Measurements from ENCODE around the gene BCL11B. TPM values are rescaled to one million over a fixed set of nuclear protein-coding genes. Genes with fewer than 3 reads are reported as not detected.

Gene BCL11B
- polyA plus RNA-seq, 3 donors, result 0.01 TPM; not detected in 2

GRCh38 chr14:99300190-99300589 is 28.2 kb upstream of the BCL11B start:
- no peak for DNase-seq
- Histone ChIP-seq H3K79me2 (ENCODE audit: insufficient read depth, low read length) (no peaks in the 10 kb centered on the region), H2AFZ (ENCODE audit: insufficient read depth, low read depth, low read length, poor library complexity, severe bottlenecking) (no peak overlapping the region), H4K20me1 (ENCODE audit: insufficient read depth, low read length) (no peaks in the 10 kb centered on the region), H3K9ac (ENCODE audit: insufficient read depth, low read length, poor library complexity, severe bottlenecking) (no peak overlapping the region), H3K27me3 (ENCODE audit: control insufficient read depth in 2 of 2, insufficient read depth in 2 of 2, low read length in 2 of 2) (no peaks in the 10 kb centered on the region), H3K4me1 (ENCODE audit: control insufficient read depth in 1 of 2, insufficient read depth in 2 of 2, low read length in 2 of 2) (no peaks in the 10 kb centered on the region), H3K36me3 (replicated peaks in 1 of 2; ENCODE audit: control insufficient read depth in 1 of 2, insufficient read depth in 2 of 2, low read length in 2 of 2) (no peaks in the 10 kb centered on the region), H3K4me2 (replicated peaks; ENCODE audit: extremely low read depth, low read length, poor library complexity, severe bottlenecking) (no peak overlapping the region), H3K4me3 (replicated peaks in 1 of 3; ENCODE audit: low read depth in 2 of 3, low read length in 3 of 3) (no peak overlapping the region), H3K9me3 (replicated peaks in 1 of 2; ENCODE audit: control insufficient read depth in 1 of 2, insufficient read depth in 1 of 2, low read length in 2 of 2) (peaks cover 8 to 13% of the 10 kb centered on the region in 2 donors), H3K27ac (ENCODE audit: low read depth in 1 of 2, low read length in 2 of 2) (no peak overlapping the region)
- no peak for TF ChIP-seq CTCF (IDR thresholded peaks at IDR 0.05)
- no peak overlapping the region for H3K27ac Mint-ChIP-seq
- intact Hi-C loops (cut with micrococcal nuclease), result no loop called here
- H3K4me1 Mint-ChIP-seq, result no peaks in the 10 kb centered on the region
- H3K27me3 Mint-ChIP-seq (ENCODE audit: low read depth in 3 of 3), result peaks cover 0 to 5% (median 0%) of the 10 kb centered on the region in 3 donors
- no peak overlapping the region for H3K4me3 Mint-ChIP-seq
- H3K36me3 Mint-ChIP-seq, result no peaks in the 10 kb centered on the region
- peaks cover 11 to 25% (median 23%) of the 10 kb centered on the region in 7 donors for H3K9me3 Mint-ChIP-seq

GRCh38 chr14:99296517-99296916 is 24.5 kb upstream of the BCL11B start:
- 89% methylated on average over 10 of the region's 10 CpGs for WGBS (ENCODE audit: insufficient coverage)
- Histone ChIP-seq H4K20me1 (ENCODE audit: insufficient read depth, low read length) (no peaks in the 10 kb centered on the region), H2AFZ (ENCODE audit: insufficient read depth, low read depth, low read length, poor library complexity, severe bottlenecking) (no peak overlapping the region), H3K36me3 (replicated peaks in 1 of 2; ENCODE audit: control insufficient read depth in 1 of 2, insufficient read depth in 2 of 2, low read length in 2 of 2) (no peaks in the 10 kb centered on the region), H3K27ac (ENCODE audit: low read depth in 1 of 2, low read length in 2 of 2) (no peak overlapping the region), H3K4me3 (replicated peaks in 1 of 3; ENCODE audit: low read depth in 2 of 3, low read length in 3 of 3) (no peak overlapping the region), H3K4me1 (ENCODE audit: control insufficient read depth in 1 of 2, insufficient read depth in 2 of 2, low read length in 2 of 2) (no peaks in the 10 kb centered on the region), H3K9me3 (replicated peaks in 1 of 2; ENCODE audit: control insufficient read depth in 1 of 2, insufficient read depth in 1 of 2, low read length in 2 of 2) (peaks cover 8 to 12% of the 10 kb centered on the region in 2 donors), H3K4me2 (replicated peaks; ENCODE audit: extremely low read depth, low read length, poor library complexity, severe bottlenecking) (no peak overlapping the region), H3K79me2 (ENCODE audit: insufficient read depth, low read length) (no peaks in the 10 kb centered on the region), H3K27me3 (ENCODE audit: control insufficient read depth in 2 of 2, insufficient read depth in 2 of 2, low read length in 2 of 2) (no peaks in the 10 kb centered on the region), H3K9ac (ENCODE audit: insufficient read depth, low read length, poor library complexity, severe bottlenecking) (no peak overlapping the region)
- no peak for DNase-seq
- TF ChIP-seq CTCF (IDR thresholded peaks at IDR 0.05), result no peak
- Mint-ChIP-seq H3K9me3 (peaks cover 13 to 23% (median 22%) of the 10 kb centered on the region in 7 donors), H3K27me3 (ENCODE audit: low read depth in 3 of 3) (peaks cover 0 to 7% (median 2%) of the 10 kb centered on the region in 3 donors), H3K36me3 (no peaks in the 10 kb centered on the region), H3K27ac (no peak overlapping the region), H3K4me3 (no peak overlapping the region), H3K4me1 (no peaks in the 10 kb centered on the region)
- intact Hi-C loops (cut with micrococcal nuclease), result no loop called here
